HL-60/S4 treated with retinoic acid at 250 ng/mL for 4 days and 3 days (cell line): ENCODE results near the gene MRPL30.
"Not testable (repeated sequence)": the region's sequence is repeated elsewhere in the genome, so short reads cannot be mapped to it uniquely, and the experiment has no call there.

Source experiments
- in situ Hi-C: fragments of 300-500 bp; cut with MboI; formaldehyde crosslinking; loops from 2 replicates; pipeline ENCODE4 v1.7.0; 2022; ENCODE audit warnings: low sequenced_read_pairs

MRPL30 gene

DNA sequence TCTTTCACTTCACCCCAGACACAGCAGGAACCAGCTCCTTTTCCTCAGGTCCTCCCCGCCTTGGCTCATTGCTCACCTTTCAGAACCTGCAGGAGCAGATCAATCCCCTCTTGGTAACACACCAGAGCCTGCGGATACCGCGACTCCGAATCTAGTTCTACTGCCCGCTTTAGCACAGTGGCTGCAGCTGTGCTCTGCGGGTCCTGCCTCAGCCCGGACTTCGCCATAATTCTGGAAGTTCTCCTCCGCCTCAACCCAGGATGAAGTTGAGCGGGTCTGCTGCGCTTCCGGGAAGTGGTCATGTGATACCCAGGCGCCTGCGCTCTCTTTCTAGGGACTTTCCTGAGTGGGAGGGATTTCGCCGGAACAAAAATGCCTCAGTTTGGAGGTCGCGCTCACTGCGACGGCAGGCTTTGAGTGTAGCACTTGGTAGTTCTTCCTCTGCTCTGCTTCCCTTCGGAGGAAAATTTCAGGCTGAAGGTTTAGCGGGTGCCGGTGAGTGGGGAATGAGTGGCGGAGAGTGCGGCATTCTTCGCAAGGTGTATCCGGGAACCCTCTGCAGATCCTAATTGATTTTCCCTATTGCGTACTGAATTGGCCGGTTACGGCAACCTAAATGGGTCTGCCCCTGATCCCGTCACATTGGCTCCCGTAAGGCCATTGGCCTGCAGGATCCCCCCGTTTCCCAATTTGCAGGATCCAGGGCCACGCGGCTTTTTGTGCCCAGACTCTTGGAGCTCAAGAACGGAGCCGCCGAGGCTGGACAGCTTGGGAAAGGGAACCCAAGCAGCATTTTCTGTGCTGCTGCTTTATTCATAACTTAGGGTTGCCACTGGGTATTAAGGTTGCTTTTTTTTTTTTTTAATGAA lies at the start of gene MRPL30, which contains the start of gene MITD1:
MRPL30 (plus strand) TSS at position 430 of the 869 bp plus-strand sequence. CDS start 5,020 bp downstream, outside the sequence.
MITD1 (minus strand) TSS at position 304 of the 869 bp plus-strand sequence; CDS start at position 227, 77 bp downstream.
- in situ Hi-C loops: no loop called here

DNA sequence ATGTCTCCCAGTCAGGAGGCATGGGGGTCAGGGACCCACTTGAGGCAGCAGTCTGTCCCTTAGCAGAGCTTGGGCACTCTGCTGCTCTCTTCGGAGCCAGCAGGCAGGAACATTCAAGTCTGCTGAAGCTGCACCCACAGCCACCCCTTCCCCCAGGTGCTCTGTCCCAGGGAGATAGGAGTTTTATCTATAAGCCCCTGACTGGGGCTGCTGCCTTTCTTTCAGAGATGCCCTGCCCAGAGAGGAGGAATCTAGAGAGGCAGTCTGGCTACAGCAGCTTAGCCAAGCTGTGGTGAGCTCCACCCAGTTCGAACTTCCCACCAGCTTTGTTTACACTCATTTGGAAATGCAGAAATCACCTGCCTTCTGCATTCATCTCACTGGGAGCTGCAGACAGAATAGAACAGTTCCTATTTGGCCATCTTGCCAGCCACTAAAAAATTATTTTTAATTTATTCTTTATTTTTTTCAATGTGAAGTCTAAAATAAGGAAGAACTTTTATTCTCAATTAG lies 45.9 kb upstream of the MRPL30 start:
- in situ Hi-C loops: not testable (repeated sequence)

DNA sequence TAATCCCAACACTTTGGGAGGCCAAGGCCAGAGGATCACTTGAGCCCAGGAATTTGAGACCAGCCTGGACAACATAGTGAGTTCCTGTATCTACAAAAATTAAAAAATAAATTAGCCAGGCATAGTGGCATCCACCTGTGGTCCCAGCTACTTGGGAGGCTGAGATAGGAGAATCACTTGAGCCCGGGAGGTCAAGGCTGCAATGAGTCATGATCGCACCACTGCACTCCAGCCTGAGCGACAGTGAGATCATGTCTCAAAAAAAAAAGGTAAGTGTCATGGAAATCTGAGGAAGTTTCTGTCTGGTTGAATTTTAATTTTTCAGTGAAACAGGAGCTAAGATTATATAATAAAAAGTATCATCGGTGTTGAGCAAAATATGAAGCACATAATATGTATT lies 42.0 kb upstream of the MRPL30 start:
- in situ Hi-C loops: no loop called here

DNA sequence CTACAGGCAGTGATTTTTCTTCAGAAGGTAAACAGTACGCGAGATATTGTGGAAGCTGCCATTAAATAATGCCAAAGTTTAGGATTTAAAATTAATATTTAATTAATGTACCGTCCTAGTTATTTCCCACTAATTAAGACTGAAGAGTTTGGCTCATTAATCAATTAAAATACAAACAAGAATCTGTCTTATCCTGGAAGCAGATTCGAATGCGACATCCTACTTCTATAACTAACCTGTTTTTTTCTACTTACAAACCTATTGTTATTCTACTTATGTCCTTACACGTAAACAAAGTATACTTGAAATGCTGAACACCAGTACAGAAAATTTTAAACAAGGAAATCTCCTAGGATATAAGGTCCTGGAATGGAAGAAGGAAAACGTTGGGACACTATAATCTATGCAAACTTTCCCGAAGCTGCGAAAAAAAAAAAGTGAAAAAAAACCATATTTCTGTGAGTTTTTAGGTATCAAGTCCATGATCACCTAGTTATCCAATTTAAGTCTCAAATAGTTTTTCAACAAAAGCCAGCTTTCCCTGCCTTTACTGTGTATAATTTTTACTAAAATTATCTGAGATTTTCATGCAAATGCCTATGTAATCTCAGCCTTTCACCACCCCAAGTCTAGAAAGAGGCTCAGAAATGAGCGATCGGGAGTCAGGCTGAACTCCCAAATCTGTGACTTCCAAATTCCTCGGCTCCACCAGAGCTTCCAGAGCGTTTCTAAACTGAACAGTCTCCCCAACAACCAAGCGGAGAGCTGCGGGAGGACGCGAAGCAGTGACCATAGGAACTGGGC lies 40.7 kb upstream of the MRPL30 start:
- in situ Hi-C loops: no loop called here

DNA sequence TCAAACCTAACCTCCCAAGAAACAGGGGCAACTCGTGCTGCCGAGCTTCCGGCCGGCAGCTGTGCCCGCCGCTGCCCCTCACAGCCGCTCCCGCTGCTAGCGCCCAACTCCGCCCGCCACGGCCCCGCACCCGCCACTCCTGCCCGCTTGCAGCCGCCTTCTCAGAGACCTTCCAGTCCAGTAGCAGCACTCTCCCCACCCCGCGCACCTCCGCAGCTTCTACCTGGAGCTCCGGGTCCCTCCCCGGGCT lies 40.2 kb upstream of the MRPL30 start:
- in situ Hi-C loops: no loop called here

DNA sequence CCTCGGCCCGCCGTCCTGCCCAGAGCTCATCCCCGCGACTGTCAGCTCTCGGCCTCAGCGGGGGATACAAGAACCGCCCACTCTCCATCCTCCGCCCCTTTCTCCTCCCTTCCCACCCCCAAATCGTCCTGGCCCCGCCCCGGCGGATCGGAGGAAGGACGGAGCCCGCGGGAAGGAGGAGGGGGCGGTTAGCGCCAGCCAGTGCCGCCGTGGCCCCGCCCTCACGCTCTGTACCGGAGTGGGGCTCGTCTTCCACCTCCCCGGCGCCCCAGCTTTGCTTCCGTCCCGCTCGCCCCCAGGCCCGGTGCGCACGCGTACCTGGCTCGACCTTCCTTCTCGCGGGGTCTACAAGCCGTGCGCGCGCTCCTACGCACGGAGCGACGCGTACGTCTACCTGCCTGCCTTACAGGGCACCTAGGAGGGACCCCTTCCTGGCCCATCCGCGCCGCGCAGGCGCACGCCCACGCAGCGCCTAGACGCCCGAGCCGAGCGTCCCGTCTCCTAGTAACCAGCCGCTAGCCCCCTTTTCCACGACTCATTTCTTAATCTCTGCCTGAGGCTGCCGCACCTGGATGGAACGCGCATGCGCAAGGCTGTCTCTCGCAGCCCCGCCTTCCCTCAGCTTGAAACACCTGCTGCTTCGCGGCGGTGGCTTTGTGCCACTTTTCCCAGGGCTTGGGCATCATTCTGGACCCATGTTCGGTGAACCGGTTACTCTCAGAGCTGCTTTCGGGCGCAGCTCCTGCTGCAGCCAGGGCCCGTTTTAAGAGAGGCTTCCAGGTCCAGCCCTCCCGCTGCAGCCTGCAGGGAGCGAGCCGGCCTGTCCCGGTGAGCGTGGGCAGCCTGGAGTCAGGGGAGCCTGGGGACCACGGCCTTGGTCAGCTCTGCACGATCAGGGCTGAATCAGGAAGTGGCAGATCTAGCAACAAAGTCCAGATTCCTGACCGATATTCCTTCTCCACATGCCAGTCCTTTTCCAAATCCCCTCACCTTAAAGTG lies 39.6 kb upstream of the MRPL30 start, which contains the start of gene C2orf15:
C2orf15 (plus strand) TSS at position 598 of the 999 bp plus-strand sequence. CDS start 8,852 bp downstream, outside the sequence.
- in situ Hi-C loops: no loop called here

DNA sequence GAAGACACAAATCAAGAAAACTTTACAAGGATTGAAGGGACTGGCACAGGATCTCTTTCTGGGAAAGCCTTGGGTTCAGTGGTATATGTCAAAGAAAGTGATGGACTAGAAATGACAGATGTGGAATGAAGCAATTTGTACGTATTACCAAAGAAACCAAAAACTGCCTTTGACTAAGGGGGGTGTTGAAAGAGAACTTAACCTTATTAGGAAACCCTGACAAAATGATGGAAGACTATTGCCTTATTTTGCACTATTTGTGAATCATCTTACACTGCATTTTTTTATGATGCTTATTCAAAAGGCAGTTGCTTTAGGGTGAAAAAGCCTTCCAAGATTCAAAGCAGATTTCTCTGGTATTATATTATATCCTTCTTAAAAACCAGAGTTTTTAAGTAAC lies 30.3 kb upstream of the MRPL30 start:
- in situ Hi-C loops: no loop called here

DNA sequence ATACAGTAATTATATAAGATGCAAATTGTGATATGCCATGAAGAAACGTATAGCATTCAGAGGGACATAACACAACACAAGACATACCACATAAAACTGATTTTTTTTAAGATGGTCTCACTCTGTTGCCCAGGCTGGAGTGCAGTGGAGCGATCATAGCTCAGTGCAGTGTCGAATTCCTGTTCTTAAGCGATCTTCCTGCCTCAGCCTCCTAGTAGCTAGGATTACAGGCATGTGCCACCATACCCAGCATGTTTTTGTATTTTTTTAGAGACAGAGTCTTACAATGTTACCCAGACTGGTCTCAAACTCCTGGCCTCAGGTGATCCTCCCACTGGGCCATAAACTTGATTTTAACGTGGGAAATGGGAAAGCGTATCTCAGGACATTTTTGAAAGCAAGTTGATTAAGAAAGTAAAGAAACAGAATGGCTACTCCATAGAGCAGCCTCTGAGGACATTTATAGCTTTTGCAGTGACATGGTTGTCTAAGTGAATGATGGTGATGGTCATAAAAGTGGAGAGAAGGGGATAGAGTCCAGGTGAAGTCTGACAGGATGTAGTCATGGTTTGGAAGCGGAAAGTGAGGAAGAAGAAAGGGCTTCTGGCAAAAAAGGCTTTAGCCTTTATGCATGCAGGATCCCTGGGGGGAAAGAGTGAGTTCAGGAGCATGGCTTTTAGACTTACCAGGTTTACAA lies 28.6 kb upstream of the MRPL30 start:
- in situ Hi-C loops: no loop called here

DNA sequence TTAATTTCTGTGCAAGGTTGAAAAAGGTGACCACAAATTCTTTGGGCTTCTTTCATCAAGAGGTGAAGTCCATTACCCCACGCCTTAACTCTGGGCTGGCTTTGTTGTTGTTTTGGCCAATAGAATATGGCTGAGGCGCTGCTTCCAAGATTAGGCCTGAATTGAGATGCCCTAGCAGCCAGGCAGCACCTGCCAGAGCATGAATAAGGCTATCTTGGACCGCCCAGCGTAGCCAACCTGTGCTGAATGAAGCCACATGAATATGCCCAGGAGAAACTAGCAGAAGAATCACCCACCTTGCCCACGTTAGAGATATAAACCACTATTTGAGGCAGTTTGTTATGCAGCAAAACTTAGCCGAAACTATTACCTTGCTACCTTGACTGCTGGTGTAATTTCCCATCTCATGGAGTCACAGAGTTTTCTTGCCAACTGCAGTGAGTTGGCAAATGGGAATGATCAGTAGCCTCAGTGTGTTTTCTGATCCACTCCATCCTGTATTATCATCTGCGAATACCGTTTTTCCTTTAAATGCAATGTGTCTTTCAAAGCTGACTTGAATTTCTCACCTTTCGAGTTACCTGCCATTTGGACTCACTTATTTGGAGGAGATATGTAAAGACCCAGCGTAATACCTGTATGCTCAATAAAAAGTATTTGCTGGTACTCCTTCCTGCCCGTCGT lies 26.9 kb upstream of the MRPL30 start:
- in situ Hi-C loops: no loop called here

DNA sequence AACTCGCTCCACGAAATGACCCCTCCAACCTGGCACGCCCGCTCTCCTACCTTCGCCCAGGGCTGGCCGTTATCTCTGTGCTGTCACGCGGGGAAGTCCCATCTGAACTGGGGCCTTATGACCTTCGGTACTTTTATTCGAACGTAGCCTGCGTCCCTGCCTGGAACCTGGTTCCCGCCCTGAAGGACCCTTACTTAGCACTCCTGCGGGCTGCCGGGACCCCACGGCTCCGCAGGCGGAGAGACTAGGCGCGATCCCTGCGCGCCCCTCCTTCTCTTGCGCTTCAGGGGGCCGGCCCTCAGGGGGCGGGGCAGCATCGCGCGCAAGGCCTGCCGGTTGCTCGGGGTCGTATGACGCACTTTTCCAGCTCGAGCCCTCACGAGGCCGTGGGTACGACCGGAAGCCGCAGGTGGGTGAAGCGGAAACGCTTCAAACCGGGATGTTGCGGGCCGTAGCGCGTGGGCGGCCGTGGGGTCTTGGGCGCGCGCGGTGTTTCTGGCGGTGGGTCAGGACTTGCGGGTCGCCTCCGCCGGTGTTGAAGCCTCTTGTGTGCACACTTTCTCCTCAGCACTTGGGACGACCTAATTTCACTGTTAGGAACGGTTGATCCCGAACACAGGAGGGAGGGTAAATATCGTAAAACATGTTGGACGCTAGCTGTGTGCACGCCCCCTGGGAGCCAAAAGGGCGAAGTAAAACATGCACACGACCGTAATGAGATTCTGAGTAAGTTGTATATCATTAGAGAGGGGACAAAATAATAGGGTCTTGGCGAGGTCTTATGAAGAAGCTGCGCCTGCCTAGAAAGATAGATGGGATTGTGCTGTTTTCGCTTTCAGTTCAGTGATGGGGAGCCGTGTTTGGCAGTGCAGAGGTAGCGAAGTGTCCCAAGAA lies 26.1 kb upstream of the MRPL30 start, which contains the start of the genes LIPT1 and TSGA10:
LIPT1 (plus strand) TSS at position 325 of the 894 bp plus-strand sequence. CDS start 6,991 bp downstream, outside the sequence.
TSGA10 (minus strand) TSS at position 300 of the 894 bp plus-strand sequence. CDS start 45,503 bp downstream, outside the sequence.
- in situ Hi-C loops: no loop called here

DNA sequence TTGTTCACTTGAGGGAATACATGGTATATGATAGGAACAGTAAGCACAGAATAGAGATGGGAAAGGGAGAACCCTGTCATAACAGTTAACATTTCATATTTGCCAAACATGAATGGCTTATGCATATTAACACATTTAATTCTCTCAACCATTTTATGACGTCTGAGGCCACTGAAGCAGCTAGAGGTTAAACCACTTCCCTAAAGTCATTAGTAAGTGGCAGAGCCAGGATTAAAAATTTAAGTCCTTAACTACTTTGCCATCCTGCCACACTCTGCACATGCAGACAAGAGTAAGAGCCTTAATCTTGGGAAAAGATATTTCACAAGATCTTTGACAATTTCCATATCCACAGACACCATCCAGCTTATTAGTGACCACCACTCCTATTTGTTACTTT lies 24.1 kb upstream of the MRPL30 start:
- in situ Hi-C loops: no loop called here

DNA sequence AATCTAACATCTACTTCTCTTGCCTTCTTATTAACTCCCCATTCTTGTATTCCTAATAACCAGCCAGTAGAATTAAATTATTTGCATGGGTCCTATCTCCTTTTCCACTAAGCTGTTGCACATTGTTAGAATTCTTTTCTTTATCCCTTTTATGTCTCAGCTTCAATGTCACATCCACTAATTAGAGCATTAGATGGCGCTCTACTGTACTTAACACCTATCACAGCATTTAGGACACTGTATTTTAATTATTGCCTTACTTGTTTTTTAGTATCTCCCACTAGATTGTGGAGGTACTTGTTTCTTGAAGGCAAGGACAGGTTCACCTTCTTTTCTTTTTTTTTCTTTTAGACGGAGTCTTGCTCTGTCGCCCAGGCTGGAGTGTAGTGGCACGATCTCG lies 22.4 kb upstream of the MRPL30 start:
- in situ Hi-C loops: no loop called here

DNA sequence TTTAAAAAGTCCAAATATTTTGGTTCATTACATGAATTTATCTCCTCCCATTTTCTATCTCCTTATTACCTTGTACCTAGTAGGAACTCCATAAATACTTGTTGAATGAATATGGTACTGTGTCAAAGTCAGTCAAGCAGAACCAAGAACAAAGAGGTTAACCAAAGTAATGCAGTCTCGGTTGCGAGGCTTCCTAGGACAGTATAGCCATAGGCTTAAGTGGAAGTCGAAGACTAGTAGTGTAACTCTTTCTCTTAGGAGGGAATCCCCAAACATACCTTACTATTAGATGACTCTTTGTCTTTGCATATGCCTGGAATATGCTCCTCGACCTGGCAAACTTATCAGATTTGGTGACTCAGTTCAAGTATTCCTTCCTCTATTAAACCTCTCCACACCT lies 21.4 kb upstream of the MRPL30 start:
- in situ Hi-C loops: no loop called here

DNA sequence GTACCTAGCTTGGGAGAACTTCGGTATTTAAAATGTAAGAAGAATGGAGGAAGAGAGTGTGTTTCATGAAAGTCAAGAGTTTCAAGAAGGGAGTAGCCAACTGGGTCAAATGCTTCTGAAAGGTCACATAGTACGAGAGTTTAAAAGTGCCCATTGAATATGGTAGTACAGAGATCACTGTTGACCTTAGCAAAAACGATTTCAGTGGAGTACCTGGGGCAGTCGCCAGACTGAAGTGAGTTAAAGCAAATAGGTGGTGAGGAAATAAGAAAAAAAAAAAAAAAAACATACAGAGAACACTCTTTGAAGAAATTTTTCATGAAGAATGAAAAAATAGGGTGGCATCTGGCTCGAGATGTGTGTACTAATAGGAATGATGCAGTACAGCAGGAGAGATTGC lies 14.8 kb upstream of the MRPL30 start:
- in situ Hi-C loops: no loop called here

DNA sequence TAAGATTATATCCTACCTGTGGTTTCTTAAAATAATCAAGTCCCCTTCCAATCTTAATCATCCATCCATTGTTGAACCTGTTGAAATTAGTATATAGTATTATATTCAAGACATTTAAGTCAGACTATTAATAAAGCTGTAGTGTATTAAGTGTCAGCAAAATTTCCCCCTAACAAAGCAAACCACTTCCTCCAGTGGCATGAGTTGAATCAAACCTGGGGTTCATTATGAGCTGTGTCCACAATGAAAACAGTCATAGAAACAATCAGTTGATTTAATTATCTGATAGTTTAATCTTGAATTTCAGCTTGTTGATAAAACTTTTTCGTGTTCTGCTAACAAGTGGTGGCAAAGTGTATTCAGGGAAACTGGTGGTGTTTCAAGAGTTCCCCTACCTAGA lies 11.4 kb upstream of the MRPL30 start:
- in situ Hi-C loops: no loop called here

DNA sequence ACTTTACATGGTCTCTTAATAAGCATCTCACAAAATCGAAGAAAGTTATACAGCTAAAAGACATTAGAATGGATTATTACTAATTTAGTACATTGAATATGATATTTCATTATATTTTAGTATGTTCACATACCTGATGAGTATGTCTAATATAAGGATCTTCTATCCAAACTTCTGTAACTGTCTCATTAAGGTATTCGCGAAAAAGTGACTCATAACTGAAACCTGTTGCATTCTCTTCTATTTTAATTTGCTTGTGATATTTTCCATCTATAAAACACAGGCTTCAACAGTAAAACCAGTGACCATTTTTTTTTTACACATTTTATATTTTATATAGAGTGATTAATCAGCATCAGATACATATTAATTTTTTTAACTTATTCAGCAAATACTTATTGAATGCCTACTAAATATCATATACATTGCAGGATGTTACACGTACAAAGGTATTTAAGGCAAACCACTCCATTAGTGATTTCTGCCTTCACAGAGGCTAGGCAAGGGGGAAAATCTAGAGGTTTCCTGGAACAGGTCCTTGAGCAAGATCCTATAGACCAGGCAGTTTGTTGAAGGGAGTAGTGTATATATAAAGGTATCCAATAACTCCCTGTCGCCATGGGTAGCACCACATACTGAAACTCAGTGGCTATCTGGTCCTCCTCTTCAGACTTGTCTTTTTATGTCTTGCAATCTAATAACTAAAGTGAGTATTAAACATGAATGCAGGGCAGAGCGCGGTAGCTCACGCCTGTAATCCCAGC lies 9.4 kb upstream of the MRPL30 start:
- in situ Hi-C loops: no loop called here

DNA sequence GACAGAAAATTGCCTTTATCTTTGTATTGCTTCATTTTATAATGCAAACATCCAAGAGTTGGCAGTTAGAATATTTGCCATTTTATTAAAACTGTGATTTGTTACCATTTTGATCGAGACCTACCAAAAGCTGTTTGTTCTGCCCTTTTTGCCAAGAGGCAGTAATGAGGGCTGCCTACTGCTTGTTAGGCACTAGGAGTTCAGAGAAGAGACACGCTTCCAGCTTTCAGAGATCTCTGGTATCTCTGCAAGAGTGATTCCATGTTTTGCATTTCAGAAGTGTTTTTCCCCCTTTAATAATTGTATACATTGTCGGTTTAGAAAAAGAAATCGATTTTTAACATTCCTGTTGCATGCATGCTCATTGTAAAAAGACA lies 628 bp downstream of the MRPL30 start:
- in situ Hi-C loops: no loop called here
